Panc1 (cell line): Measurements from ENCODE around the gene BACH2.

ENCODE experiments used
- CTCF ChIP-seq: fragments of 450-650 bp; IDR thresholded peaks from 2 replicates; pipeline ENCODE4 v1.5.1; 2017; ENCODE audit warnings: mild to moderate bottlenecking
- POLR2AphosphoS5 ChIP-seq: IDR thresholded peaks from 2 replicates; pipeline ENCODE4 v1.6.1; 2012; ENCODE audit warnings: mild to moderate bottlenecking, low read depth, low read length, moderate library complexity

GRCh38 chr6:90285042-90285481 is 11.6 kb downstream of the BACH2 start:
- TF ChIP-seq POLR2AphosphoS5 = no peak
- TF ChIP-seq CTCF = no peak
